Measurements from ENCODE around the gene PMP22. TPM values are rescaled to one million over a fixed set of nuclear protein-coding genes. Genes with fewer than 3 reads are reported as not detected.
"Not testable (repeated sequence)": the region's sequence is repeated elsewhere in the genome, so short reads cannot be mapped to it uniquely, and the experiment has no call there.

PMP22 gene
- total RNA-seq, 4 donors from 2014 or later = 104 to 246 (median 155) TPM

- no peaks in the 10 kb centered on the region for H3K9me3 ChIP-seq
- DNase-seq = no peak
- H3K36me3 ChIP-seq = no peaks in the 10 kb centered on the region
- H3K4me1 ChIP-seq = no peaks in the 10 kb centered on the region
- H3K27ac ChIP-seq = no peak overlapping the region
- intact Hi-C loops (cut with DNase I; ENCODE audit: low total_unique reads) = no loop called here
- TF ChIP-seq POLR2A (IDR thresholded peaks at IDR 0.05) (no peak), CTCF (IDR thresholded peaks at IDR 0.05) (no peak)
- H3K27me3 ChIP-seq = no peaks in the 10 kb centered on the region
- no peak overlapping the region for H3K4me3 ChIP-seq
These were observed 44.3 kb downstream of the PMP22 start for GRCh38 chr17:15220785-15221184.

DNA sequence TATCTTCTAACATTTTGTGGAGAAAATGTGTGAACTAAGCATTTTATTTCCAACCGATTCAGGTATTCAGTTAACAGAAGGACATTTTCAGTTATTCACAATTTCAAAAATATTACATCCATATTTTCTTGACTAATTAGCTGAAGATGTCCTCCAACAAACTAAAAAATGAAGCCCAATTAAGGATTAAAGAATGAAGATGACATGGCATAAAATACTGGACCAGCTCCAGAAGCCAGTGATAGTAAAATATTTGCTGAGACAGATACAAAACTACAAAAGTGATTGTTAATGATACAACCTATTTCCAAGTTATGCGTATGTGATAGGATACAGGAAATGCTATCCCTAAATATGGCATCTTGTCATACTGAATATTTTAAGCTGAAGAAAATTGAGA is 48.6 kb downstream of the PMP22 start:
- Histone ChIP-seq H3K4me3 (no peak overlapping the region), H3K4me1 (no peaks in the 10 kb centered on the region), H3K36me3 (no peaks in the 10 kb centered on the region), H3K9me3 (no peaks in the 10 kb centered on the region), H3K27me3 (no peaks in the 10 kb centered on the region), H3K27ac (no peak overlapping the region)
- DNase-seq = no peak
- intact Hi-C loops (cut with DNase I; ENCODE audit: low total_unique reads) = no loop called here
- TF ChIP-seq POLR2A (IDR thresholded peaks at IDR 0.05) (no peak), CTCF (IDR thresholded peaks at IDR 0.05) (no peak)

DNA sequence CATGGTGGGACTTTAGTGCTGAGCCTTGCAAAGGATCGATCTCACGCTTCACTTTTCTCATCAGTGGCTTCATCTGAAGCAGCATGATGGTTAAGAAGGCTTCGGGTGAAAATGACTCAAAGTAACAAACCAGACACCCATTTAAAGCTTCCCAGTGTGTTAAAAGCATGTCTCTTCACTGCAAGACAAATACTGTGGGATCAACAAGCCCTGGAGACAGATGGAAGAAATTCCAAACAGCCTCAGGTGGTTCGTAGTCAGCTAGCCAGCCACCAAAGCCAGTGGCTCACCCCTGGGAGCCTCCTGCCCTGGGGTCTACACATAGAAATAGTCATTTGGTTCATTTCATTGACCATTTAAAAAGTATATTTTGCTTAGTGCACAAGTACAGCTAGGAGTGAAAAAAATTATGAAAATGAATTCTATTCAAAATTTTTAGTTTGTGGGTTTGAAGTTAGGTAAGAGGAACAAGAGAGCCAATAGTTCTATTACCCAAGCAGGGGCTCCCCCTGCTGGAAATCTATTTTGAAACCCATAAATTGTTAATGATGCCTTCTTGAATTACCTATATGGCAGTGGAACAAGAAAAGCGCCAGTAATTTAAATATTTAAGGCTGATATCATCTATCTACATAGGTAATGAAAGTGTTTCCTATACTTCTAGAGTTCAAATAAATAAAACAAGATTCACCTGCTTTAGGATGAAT is 51.6 kb downstream of the PMP22 start:
- intact Hi-C loops (cut with DNase I; ENCODE audit: low total_unique reads) = no loop called here
- DNase-seq = no peak
- no peak overlapping the region for H3K27ac ChIP-seq
- no peaks in the 10 kb centered on the region for H3K36me3 ChIP-seq
- TF ChIP-seq CTCF (IDR thresholded peaks at IDR 0.05) (no peak), POLR2A (IDR thresholded peaks at IDR 0.05) (no peak)
- H3K27me3 ChIP-seq = no peaks in the 10 kb centered on the region
- H3K4me1 ChIP-seq = no peaks in the 10 kb centered on the region
- H3K9me3 ChIP-seq = no peaks in the 10 kb centered on the region
- H3K4me3 ChIP-seq = no peak overlapping the region

- Histone ChIP-seq H3K4me3 (no peak overlapping the region), H3K4me1 (no peaks in the 10 kb centered on the region), H3K27me3 (no peaks in the 10 kb centered on the region), H3K9me3 (no peaks in the 10 kb centered on the region), H3K27ac (no peak overlapping the region), H3K36me3 (no peaks in the 10 kb centered on the region)
- intact Hi-C loops (cut with DNase I; ENCODE audit: low total_unique reads) = no loop called here
- DNase-seq = no peak
- TF ChIP-seq POLR2A (IDR thresholded peaks at IDR 0.05) (no peak), CTCF (IDR thresholded peaks at IDR 0.05) (no peak)
These were observed 54.9 kb downstream of the PMP22 start for GRCh38 chr17:15210247-15210646.

- intact Hi-C loops (cut with DNase I; ENCODE audit: low total_unique reads); H3K36me3 ChIP-seq; H3K9me3 ChIP-seq; DNase-seq; H3K4me1 ChIP-seq; H3K27me3 ChIP-seq; H3K4me3 ChIP-seq; H3K27ac ChIP-seq: not testable (repeated sequence)
These were observed 62.1 kb downstream of the PMP22 start for GRCh38 chr17:15203062-15203461.

- DNase-seq; H3K9me3 ChIP-seq; H3K36me3 ChIP-seq; H3K4me1 ChIP-seq; H3K27ac ChIP-seq; H3K4me3 ChIP-seq; intact Hi-C loops (cut with DNase I; ENCODE audit: low total_unique reads); H3K27me3 ChIP-seq: not testable (repeated sequence)
These were observed 64.6 kb downstream of the PMP22 start for GRCh38 chr17:15200574-15200973.

Measured in uterus (tissue), 4 donors.